Measurements from ENCODE around the gene SPAG16. TPM values are rescaled to one million over a fixed set of nuclear protein-coding genes. Genes with fewer than 3 reads are reported as not detected.

SPAG16 gene
- total RNA-seq, 1 experiment from 2014 or later: 17.3 TPM

- Histone ChIP-seq H3K14ac (ENCODE audit: insufficient read depth, low read length) (no peak overlapping the region), H3K23me2 (ENCODE audit: insufficient read length, low read depth, low read length, poor library complexity, severe bottlenecking) (no peaks in the 10 kb centered on the region), H3K18ac (ENCODE audit: insufficient read length, low read depth, low read length) (no peak overlapping the region), H3K9me3 (ENCODE audit: control insufficient read depth, low read depth, low read length) (no peaks in the 10 kb centered on the region), H4K8ac (replicated peaks; ENCODE audit: insufficient read length, low read depth, low read length) (no peak overlapping the region), H3K79me1 (ENCODE audit: insufficient read depth, low read depth, low read length, poor library complexity, severe bottlenecking) (no peaks in the 10 kb centered on the region), H2BK20ac (ENCODE audit: low read depth, low read length, poor library complexity, severe bottlenecking) (no peak overlapping the region), H4K20me1 (ENCODE audit: control insufficient read depth, insufficient read depth, insufficient read length) (no peaks in the 10 kb centered on the region), H3K4me2 (ENCODE audit: insufficient read depth, insufficient read length, low read length) (no peak overlapping the region), H3K27me3 (ENCODE audit: insufficient read depth, low read length) (no peaks in the 10 kb centered on the region), H4K5ac (ENCODE audit: insufficient read length, low read depth, low read length) (no peak overlapping the region), H3K23ac (ENCODE audit: insufficient read length, low read depth, low read length) (no peak overlapping the region), H3K56ac (ENCODE audit: insufficient read length, low read depth, low read length) (no peak overlapping the region), H3K4me1 (ENCODE audit: insufficient read depth, low read length) (no peaks in the 10 kb centered on the region), H2BK5ac (ENCODE audit: insufficient read length, low read length) (no peak overlapping the region), H2BK12ac (ENCODE audit: insufficient read length, low read depth, low read length) (no peak overlapping the region), H2AK5ac (ENCODE audit: insufficient read length, low read length) (no peak overlapping the region), H2AFZ (ENCODE audit: low read length) (no peak overlapping the region), H4K91ac (ENCODE audit: insufficient read length, low read depth, low read length) (no peak overlapping the region), H3K4ac (ENCODE audit: low read depth, low read length) (no peak overlapping the region), H3T11ph (ENCODE audit: low read length) (no peak overlapping the region), H3K79me2 (ENCODE audit: insufficient read depth, low read length) (no peaks in the 10 kb centered on the region), H2BK15ac (ENCODE audit: low read depth, low read length) (no peak overlapping the region), H2BK120ac (ENCODE audit: low read depth, low read length, poor library complexity, severe bottlenecking) (no peak overlapping the region), H3K9ac (ENCODE audit: extremely low read depth, insufficient read length, low read length) (no peak overlapping the region), H3K27ac (ENCODE audit: insufficient read length, low read depth, low read length) (no peak overlapping the region)
- no CpG with 5 or more reads among the region's 1 CpG for WGBS (ENCODE audit: extremely low coverage, insufficient read length, low lambda C conversion rate)
- peaks cover 10 to 11% of the 10 kb centered on the region in 2 experiments for H3K4me1 Mint-ChIP-seq
- no peaks in the 10 kb centered on the region for H3K36me3 Mint-ChIP-seq (ENCODE audit: insufficient read depth in 1 of 3, low read depth in 3 of 3)
- H3K4me3 Mint-ChIP-seq: no peak overlapping the region
- H3K27ac Mint-ChIP-seq: peak overlapping the region in 1 of 3 experiments; percentile 31; a peak in 3 of 7 replicates
- TF ChIP-seq CTCF (conservative IDR thresholded peaks at IDR 0.05): no peak
- no peak for DNase-seq
- no peaks in the 10 kb centered on the region; a peak in 1 of 5 replicates for H3K9me3 Mint-ChIP-seq
- no peaks in the 10 kb centered on the region for H3K27me3 Mint-ChIP-seq (ENCODE audit: low read depth)
These were observed 32.1 kb upstream of the SPAG16 start for GRCh38 chr2:213252206-213252605.

Measured in H9 (cell line).